Testis (tissue), 2 donors: ENCODE results near the gene FARS2.

Experiments used
- CTCF ChIP-seq, 3 experiments: fragments of 450-650 bp in 2 of 3; fragments of 200-600 bp in 1 of 3; sonication (generic) in 1 of 3; IDR thresholded peaks; one replicate each; pipeline ENCODE4 v1.5.1; 2016 to 2019; ENCODE audit warnings: antibody characterized with exemption in 3 of 3, mild to moderate bottlenecking in 2 of 3, moderate library complexity in 1 of 3
- POLR2A ChIP-seq: fragments of 450-650 bp; IDR thresholded peaks from one replicate; pipeline ENCODE4 v1.6.1; 2017; ENCODE audit warnings: antibody characterized with exemption, mild to moderate bottlenecking, moderate library complexity

- no peak for TF ChIP-seq POLR2A
- TF ChIP-seq CTCF (IDR thresholded peaks at IDR 0.05), result no peak
Measured at GRCh38 chr6:5598123-5598522, 336.8 kb downstream of the FARS2 start.
